Immature natural killer cell (primary cell): Measurements from ENCODE around the gene RNF223. TPM values are rescaled to one million over a fixed set of nuclear protein-coding genes. Genes with fewer than 3 reads are reported as not detected.

Source experiments
- DNase-seq, 3 donors: peaks; one replicate each; pipeline ENCODE4 v3.0.0; 2022; ENCODE audit warnings: mixed read lengths in 1 of 3
- H3K27ac Mint-ChIP-seq, 6 donors: one replicate each; pipeline ENCODE4 v1.8.0; 2020; ENCODE audit warnings: mixed read lengths in 6 of 6, mild to moderate bottlenecking in 5 of 6, inconsistent platforms in 4 of 6, moderate library complexity in 3 of 6
- H3K27me3 Mint-ChIP-seq, 3 donors: one replicate each; pipeline ENCODE4 v1.8.0; 2020 to 2021; ENCODE audit warnings: low read depth in 3 of 3, mild to moderate bottlenecking in 3 of 3, mixed read lengths in 3 of 3, moderate library complexity in 3 of 3, inconsistent platforms in 1 of 3
- H3K36me3 Mint-ChIP-seq, 3 donors: one replicate each; pipeline ENCODE4 v1.8.0; 2020; ENCODE audit warnings: mixed read lengths in 3 of 3, inconsistent platforms in 2 of 3, mild to moderate bottlenecking in 2 of 3
- H3K4me1 Mint-ChIP-seq, 2 donors: one replicate each; pipeline ENCODE4 v1.8.0; 2020; ENCODE audit warnings: inconsistent platforms in 2 of 2, mild to moderate bottlenecking in 2 of 2, mixed read lengths in 2 of 2, moderate library complexity in 1 of 2
- H3K4me3 Mint-ChIP-seq, 5 donors: one replicate each; pipeline ENCODE4 v1.8.0; 2020; ENCODE audit warnings: mild to moderate bottlenecking in 5 of 5, mixed read lengths in 5 of 5, inconsistent platforms in 3 of 5, moderate library complexity in 3 of 5
- H3K9me3 Mint-ChIP-seq, 6 donors: one replicate each; pipeline ENCODE4 v1.8.0; 2020; ENCODE audit warnings: mild to moderate bottlenecking in 6 of 6, mixed read lengths in 6 of 6, inconsistent platforms in 4 of 6, moderate library complexity in 3 of 6
- polyA plus RNA-seq, 3 donors: library from polyadenylated mRNA; unstranded; fragments of 300-500 nt; fragmentation: Illumina TruSeq; gene quantifications; one replicate each; pipeline ENCODE4 v1.2.3, GENCODE V29; 2021

The RNF223 gene
- polyA plus RNA-seq, 3 donors from 2014 or later, result not detected

DNA sequence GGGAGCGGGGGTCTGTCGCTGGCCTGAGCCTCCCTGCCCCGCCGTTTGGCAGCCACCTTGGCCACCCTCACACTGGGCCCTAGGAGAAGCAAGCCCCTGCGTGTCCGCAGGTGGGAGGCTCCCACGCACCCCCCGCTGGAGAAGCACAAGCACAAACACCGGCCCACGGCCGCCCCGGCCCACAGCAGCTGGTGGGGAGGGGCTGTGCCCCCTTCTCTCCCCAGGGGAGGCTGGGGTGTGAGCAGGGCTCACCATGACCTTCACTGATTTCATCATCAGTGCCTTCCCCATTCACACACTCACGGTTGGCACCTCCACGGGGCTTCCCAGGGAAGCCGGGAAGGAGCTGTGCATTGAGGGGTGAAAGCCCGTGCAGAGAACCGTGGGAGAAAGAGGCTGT is 46.3 kb downstream of the RNF223 start:
- Mint-ChIP-seq H3K4me1 (peaks cover 0 to 8% of the 10 kb centered on the region in 2 donors), H3K36me3 (no peaks in the 10 kb centered on the region), H3K27me3 (peaks cover 3 to 9% (median 4%) of the 10 kb centered on the region in 3 donors), H3K27ac (no peak overlapping the region), H3K9me3 (no peaks in the 10 kb centered on the region), H3K4me3 (no peak overlapping the region)
- no peak for DNase-seq

GRCh38 chr1:1026599-1027413 is 47.3 kb downstream of the RNF223 start:
- Mint-ChIP-seq H3K4me3 (no peak overlapping the region), H3K4me1 (peaks cover 5 to 10% of the 10 kb centered on the region in 2 donors), H3K27ac (no peak overlapping the region), H3K27me3 (peaks cover 0 to 6% (median 4%) of the 10 kb centered on the region in 3 donors), H3K36me3 (no peaks in the 10 kb centered on the region), H3K9me3 (no peaks in the 10 kb centered on the region)
- DNase-seq, result no peak

DNA sequence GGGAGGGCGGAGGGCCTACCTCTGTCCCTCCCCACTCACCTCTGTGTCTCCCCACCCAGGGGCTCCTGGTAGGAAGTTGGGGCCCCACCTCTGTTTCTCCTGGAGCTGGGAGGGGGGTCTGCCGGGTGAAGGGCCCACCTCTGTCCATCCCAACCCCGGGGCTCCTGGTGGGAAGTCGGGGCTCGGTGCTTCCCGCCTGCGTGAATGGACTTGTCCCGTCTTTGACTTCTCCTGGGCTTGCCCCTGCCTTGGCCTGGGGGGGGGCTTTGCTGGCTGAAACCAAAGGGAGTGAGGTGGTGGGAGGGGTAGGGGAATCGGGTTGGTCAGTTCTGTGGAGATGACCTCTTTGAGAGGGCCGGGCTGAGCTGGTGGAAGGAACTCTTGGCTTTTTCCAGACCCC is 48.4 kb downstream of the RNF223 start:
- Mint-ChIP-seq H3K36me3 (no peaks in the 10 kb centered on the region), H3K4me1 (peaks cover 5 to 10% of the 10 kb centered on the region in 2 donors), H3K9me3 (no peaks in the 10 kb centered on the region), H3K27ac (no peak overlapping the region), H3K4me3 (no peak overlapping the region), H3K27me3 (peaks cover 0 to 7% (median 4%) of the 10 kb centered on the region in 3 donors)
- DNase-seq, result no peak

GRCh38 chr1:1024771-1025699 is 49.1 kb downstream of the RNF223 start:
- DNase-seq, result no peak
- H3K27ac Mint-ChIP-seq, result no peak overlapping the region
- H3K27me3 Mint-ChIP-seq, result peaks cover 0 to 7% (median 4%) of the 10 kb centered on the region in 3 donors
- H3K9me3 Mint-ChIP-seq, result no peaks in the 10 kb centered on the region
- H3K4me3 Mint-ChIP-seq, result no peak overlapping the region
- H3K36me3 Mint-ChIP-seq, result no peaks in the 10 kb centered on the region
- peaks cover 5 to 10% of the 10 kb centered on the region in 2 donors for H3K4me1 Mint-ChIP-seq

DNA sequence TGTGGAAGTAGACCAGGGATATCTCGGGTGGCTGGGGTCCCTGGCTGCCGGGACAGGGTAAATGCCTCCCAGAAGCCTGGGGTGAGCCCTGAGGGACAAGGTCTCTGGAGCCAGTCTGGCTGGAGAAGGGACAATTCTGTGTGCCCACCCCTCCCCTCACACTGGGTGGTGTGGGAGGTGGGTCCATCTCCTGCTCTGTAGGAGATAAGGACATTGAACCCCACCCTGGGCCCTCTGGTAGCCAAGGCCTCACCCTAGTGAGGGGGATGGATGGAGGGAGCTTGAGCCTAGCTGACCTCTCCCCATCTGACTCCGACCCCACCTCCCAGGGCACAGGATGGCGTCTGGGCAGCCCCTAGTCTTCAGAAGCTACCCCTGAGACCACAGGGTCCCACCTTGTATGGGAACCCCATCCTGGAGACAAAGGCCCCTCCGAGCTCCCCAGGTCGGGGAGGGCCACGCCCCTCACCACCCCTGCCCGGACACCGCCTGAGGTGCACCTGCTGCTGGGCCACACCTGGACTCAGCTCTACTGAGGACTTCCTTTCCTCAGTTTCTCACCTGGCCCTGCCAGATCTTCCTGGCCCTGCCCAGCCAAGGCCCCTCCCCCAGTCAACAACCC is 49.8 kb downstream of the RNF223 start:
- Mint-ChIP-seq H3K4me3 (no peak overlapping the region), H3K4me1 (peaks cover 5 to 10% of the 10 kb centered on the region in 2 donors), H3K36me3 (no peaks in the 10 kb centered on the region), H3K27ac (no peak overlapping the region), H3K27me3 (peaks cover 0 to 7% (median 4%) of the 10 kb centered on the region in 3 donors), H3K9me3 (no peaks in the 10 kb centered on the region)
- DNase-seq, result no peak

DNA sequence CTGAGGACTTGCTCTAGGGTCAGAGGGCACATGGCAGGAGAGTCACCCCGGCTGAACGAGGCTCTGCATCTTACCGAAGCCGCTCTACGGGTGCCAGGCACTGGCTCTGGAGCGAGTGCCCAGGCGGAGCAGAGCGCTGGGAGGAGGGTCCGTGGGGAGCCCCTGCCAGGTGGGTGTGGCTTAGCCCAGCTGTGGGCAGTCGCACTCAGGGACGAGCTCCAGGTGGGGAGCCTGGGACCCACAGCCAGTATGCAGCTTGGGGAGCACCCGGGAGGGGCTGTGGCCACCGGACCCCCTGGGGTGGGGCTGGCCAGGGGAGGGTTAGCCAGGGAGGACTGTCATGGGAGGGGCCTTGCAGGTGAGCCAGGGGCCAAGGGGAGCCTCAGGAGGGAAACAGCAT is 50.4 kb downstream of the RNF223 start:
- Mint-ChIP-seq H3K4me3 (no peak overlapping the region), H3K27ac (no peak overlapping the region), H3K4me1 (peaks cover 5 to 13% of the 10 kb centered on the region in 2 donors), H3K27me3 (peaks cover 0 to 7% (median 4%) of the 10 kb centered on the region in 3 donors), H3K36me3 (no peaks in the 10 kb centered on the region), H3K9me3 (no peaks in the 10 kb centered on the region)
- no peak for DNase-seq

- Mint-ChIP-seq H3K9me3 (no peaks in the 10 kb centered on the region), H3K4me3 (peak overlapping the region; percentile 18 to 71 (median 41)), H3K27me3 (peaks cover 0 to 7% (median 4%) of the 10 kb centered on the region in 3 donors), H3K36me3 (no peaks in the 10 kb centered on the region), H3K4me1 (peaks cover 6 to 15% of the 10 kb centered on the region in 2 donors), H3K27ac (no peak overlapping the region)
- no peak for DNase-seq
Measured at GRCh38 chr1:1022302-1023009, 51.6 kb downstream of the RNF223 start.

- Mint-ChIP-seq H3K27ac (no peak overlapping the region), H3K36me3 (peaks cover 0 to 4% (median 0%) of the 10 kb centered on the region in 3 donors), H3K27me3 (peaks cover 0 to 7% (median 4%) of the 10 kb centered on the region in 3 donors), H3K4me1 (peaks cover 11 to 18% of the 10 kb centered on the region in 2 donors), H3K4me3 (peak overlapping the region; percentile 18 to 44 (median 21)), H3K9me3 (no peaks in the 10 kb centered on the region)
- no peak for DNase-seq
Measured at GRCh38 chr1:1021920-1022259, 52.2 kb downstream of the RNF223 start.

GRCh38 chr1:1021010-1021919 is 52.8 kb downstream of the RNF223 start:
- no peak overlapping the region for H3K27ac Mint-ChIP-seq
- peaks cover 0 to 7% (median 4%) of the 10 kb centered on the region in 3 donors for H3K27me3 Mint-ChIP-seq
- H3K36me3 Mint-ChIP-seq, result peaks cover 0 to 4% (median 0%) of the 10 kb centered on the region in 3 donors
- no peak for DNase-seq
- H3K4me1 Mint-ChIP-seq, result peaks cover 11 to 18% of the 10 kb centered on the region in 2 donors
- no peaks in the 10 kb centered on the region for H3K9me3 Mint-ChIP-seq
- H3K4me3 Mint-ChIP-seq, result peak overlapping the region in 3 of 5 donors; percentile 32 to 64 (median 42)

Other genes starting within 250 kb of the RNF223 start
- gene SAMD11, start 150.4 kb downstream of the RNF223 start, polyA plus RNA-seq, result under 1 TPM in 1 of 3 donors, not detected in 2; 0.14 TPM
- gene NOC2L, start 115.0 kb downstream of the RNF223 start, polyA plus RNA-seq, result 10 to 100 TPM; 48.2 to 69.8 (median 53.5) TPM
- 1 to 10 TPM in 2 of 3 donors, not detected in 1; 1.8 to 2.2 TPM for gene KLHL17, start 113.7 kb downstream of the RNF223 start, polyA plus RNA-seq
- gene PLEKHN1, start 107.8 kb downstream of the RNF223 start, polyA plus RNA-seq, result 1 to 10 TPM in 1 of 3 donors, under 1 TPM in 2; 0.14 to 2.2 (median 0.68) TPM
- not detected for gene PERM1, start 92.2 kb downstream of the RNF223 start, polyA plus RNA-seq
- gene HES4, start 74.2 kb downstream of the RNF223 start, polyA plus RNA-seq, result 1 to 10 TPM; 2.3 to 7.7 (median 2.4) TPM
- gene ISG15, start 60.8 kb downstream of the RNF223 start, polyA plus RNA-seq, result 100 to 1,000 TPM; 304 to 360 (median 354) TPM
- gene AGRN, start 54.2 kb downstream of the RNF223 start, polyA plus RNA-seq, result under 1 TPM in 1 of 3 donors, not detected in 2; 0.87 TPM
- gene C1orf159, start 41.8 kb upstream of the RNF223 start, polyA plus RNA-seq, result 1 to 10 TPM in 2 of 3 donors, under 1 TPM in 1; 0.99 to 7.5 (median 4.1) TPM
- gene TTLL10, start 99.6 kb upstream of the RNF223 start, polyA plus RNA-seq, result under 1 TPM; 0.68 to 0.83 (median 0.69) TPM
- 100 to 1,000 TPM in 2 of 3 donors, 10 to 100 TPM in 1; 56.4 to 136 (median 105) TPM for gene TNFRSF18, start 132.3 kb upstream of the RNF223 start, polyA plus RNA-seq
- 10 to 100 TPM in 2 of 3 donors, 1 to 10 TPM in 1; 7.6 to 16.3 (median 12.1) TPM for gene TNFRSF4, start 139.8 kb upstream of the RNF223 start, polyA plus RNA-seq
- 100 to 1,000 TPM; 157 to 240 (median 194) TPM for gene SDF4, start 157.7 kb upstream of the RNF223 start, polyA plus RNA-seq
- 10 to 100 TPM in 1 of 3 donors, 1 to 10 TPM in 2; 5.3 to 13.9 (median 9.9) TPM for gene B3GALT6, start 157.9 kb upstream of the RNF223 start, polyA plus RNA-seq
- not detected for gene C1QTNF12, start 172.4 kb upstream of the RNF223 start, polyA plus RNA-seq
- gene UBE2J2, start 199.5 kb upstream of the RNF223 start, polyA plus RNA-seq, result 100 to 1,000 TPM in 1 of 3 donors, 10 to 100 TPM in 2; 77.8 to 105 (median 83.9) TPM
- gene SCNN1D, start 206.1 kb upstream of the RNF223 start, polyA plus RNA-seq, result not detected
- gene ACAP3, start 233.6 kb upstream of the RNF223 start, polyA plus RNA-seq, result 1 to 10 TPM; 1.4 to 7.0 (median 4.6) TPM
- 10 to 100 TPM; 17.3 to 25.4 (median 18.9) TPM for gene PUSL1, start 234.3 kb upstream of the RNF223 start, polyA plus RNA-seq